Mesothelial cell of epicardium (in vitro differentiated cells): ENCODE results near the gene EMC9. TPM values are rescaled to one million over a fixed set of nuclear protein-coding genes. Genes with fewer than 3 reads are reported as not detected.

Experiments
- DNase-seq, 2 experiments: peaks; one replicate each; pipeline ENCODE4 v3.0.0; 2021; ENCODE audit warnings: low spot score in 2 of 2; ENCODE audit not compliant: unreplicated experiment in 2 of 2
- H3K27ac Mint-ChIP-seq: 2 replicates; pipeline ENCODE4 v1.8.0; 2021; ENCODE audit warnings: mixed read lengths
- H3K27me3 Mint-ChIP-seq: 2 replicates; pipeline ENCODE4 v1.8.0; 2021; ENCODE audit warnings: low read depth, mixed read lengths
- H3K36me3 Mint-ChIP-seq: 2 replicates; pipeline ENCODE4 v1.8.0; 2021; ENCODE audit warnings: mixed read lengths
- H3K4me1 Mint-ChIP-seq: 2 replicates; pipeline ENCODE4 v1.8.0; 2021; ENCODE audit warnings: mixed read lengths
- H3K4me3 Mint-ChIP-seq: 2 replicates; pipeline ENCODE4 v1.8.0; 2021; ENCODE audit warnings: mild to moderate bottlenecking, moderate library complexity, mixed read lengths
- H3K9me3 Mint-ChIP-seq: 2 replicates; pipeline ENCODE4 v1.8.0; 2021; ENCODE audit warnings: mixed read lengths
- CTCF ChIP-seq: fragments of 200-600 bp; sonication (generic); IDR thresholded peaks from one replicate; pipeline ENCODE4 v1.5.0; 2021; ENCODE audit warnings: antibody characterized with exemption; ENCODE audit not compliant: unreplicated experiment
- total RNA-seq: library from RNA; stranded (reverse); gene quantifications from 3 replicates; pipeline ENCODE4 v1.2.1, GENCODE V29; 2021

The EMC9 gene
- total RNA-seq, 1 donor from 2014 or later = 21.3 TPM

- Mint-ChIP-seq H3K9me3 (no peaks in the 10 kb centered on the region), H3K4me1 (no peaks in the 10 kb centered on the region), H3K27me3 (no peaks in the 10 kb centered on the region), H3K4me3 (no peak overlapping the region), H3K27ac (no peak overlapping the region), H3K36me3 (peaks cover 3% of the 10 kb centered on the region)
- no peak for TF ChIP-seq CTCF
- DNase-seq = no peak
Measured at GRCh38 chr14:24129410-24129998, 11.9 kb downstream of the EMC9 start.

GRCh38 chr14:24127673-24128072 lies 13.7 kb downstream of the EMC9 start:
- Mint-ChIP-seq H3K36me3 (peaks cover 13% of the 10 kb centered on the region), H3K4me3 (no peak overlapping the region), H3K27me3 (no peaks in the 10 kb centered on the region), H3K9me3 (no peaks in the 10 kb centered on the region), H3K27ac (no peak overlapping the region), H3K4me1 (no peaks in the 10 kb centered on the region)
- TF ChIP-seq CTCF = no peak
- no peak for DNase-seq

DNA sequence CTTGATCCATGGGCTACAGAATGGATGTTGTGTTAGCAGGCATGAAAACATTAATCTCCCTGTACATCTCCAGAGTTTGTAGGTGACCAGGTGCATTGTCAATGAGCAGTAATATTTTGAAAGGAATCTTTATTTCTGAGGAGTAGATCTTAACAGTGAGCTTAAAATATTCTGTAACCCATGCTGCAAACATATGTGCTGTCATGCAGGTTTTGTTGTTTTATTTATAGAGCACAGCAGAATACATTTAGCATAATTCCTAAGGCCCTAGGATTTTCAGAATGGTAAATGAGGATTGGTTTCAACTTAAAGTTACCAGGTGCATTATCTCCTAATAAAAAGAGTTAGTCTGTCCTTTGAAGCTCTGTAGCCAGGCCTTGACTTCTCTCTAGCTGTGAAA lies 14.5 kb downstream of the EMC9 start:
- H3K36me3 Mint-ChIP-seq = peaks cover 13% of the 10 kb centered on the region
- H3K4me3 Mint-ChIP-seq = no peak overlapping the region
- H3K27ac Mint-ChIP-seq = no peak overlapping the region
- no peak for TF ChIP-seq CTCF
- DNase-seq = no peak
- no peaks in the 10 kb centered on the region for H3K4me1 Mint-ChIP-seq
- no peaks in the 10 kb centered on the region for H3K9me3 Mint-ChIP-seq
- no peaks in the 10 kb centered on the region for H3K27me3 Mint-ChIP-seq

GRCh38 chr14:24123424-24124417 lies 17.7 kb downstream of the EMC9 start:
- H3K4me3 Mint-ChIP-seq = no peak overlapping the region
- H3K9me3 Mint-ChIP-seq = no peaks in the 10 kb centered on the region
- TF ChIP-seq CTCF = no peak
- no peak for DNase-seq
- H3K27ac Mint-ChIP-seq = no peak overlapping the region
- H3K27me3 Mint-ChIP-seq = no peaks in the 10 kb centered on the region
- H3K36me3 Mint-ChIP-seq = peaks cover 31% of the 10 kb centered on the region
- no peaks in the 10 kb centered on the region for H3K4me1 Mint-ChIP-seq

- Mint-ChIP-seq H3K27ac (no peak overlapping the region), H3K9me3 (no peaks in the 10 kb centered on the region), H3K4me3 (no peak overlapping the region), H3K4me1 (no peaks in the 10 kb centered on the region), H3K27me3 (no peaks in the 10 kb centered on the region), H3K36me3 (peaks cover 35% of the 10 kb centered on the region)
- no peak for DNase-seq
- TF ChIP-seq CTCF = no peak
Measured at GRCh38 chr14:24122898-24123297, 18.5 kb downstream of the EMC9 start.
